SH-SY5Y (cell line): ENCODE measurements around the gene RCAN2.

Experiments used
- GATA2 ChIP-seq: IDR thresholded peaks from 2 replicates; pipeline ENCODE4 v1.6.1; 2011; ENCODE audit warnings: mild to moderate bottlenecking, low read depth, low read length
- GATA3 ChIP-seq: IDR thresholded peaks from 2 replicates; pipeline ENCODE4 v1.6.1; 2011; ENCODE audit warnings: low read depth, mild to moderate bottlenecking, low read length, moderate library complexity

- TF ChIP-seq GATA2 (no peak), GATA3 (no peak)
Measured at GRCh38 chr6:46201702-46202101, 289.5 kb downstream of the RCAN2 start.
